Lung (tissue), 12 donors: Measurements from ENCODE around the gene INMT. TPM values are rescaled to one million over a fixed set of nuclear protein-coding genes. Genes with fewer than 3 reads are reported as not detected.

Experiments used
- ATAC-seq: fragments of 200-7000 bp; cut with Tn5 transposase; one replicate; pipeline ENCODE4 v1.9.1; 2020; ENCODE audit warnings: moderate number of reproducible peaks; ENCODE audit not compliant: insufficient read depth, low FRiP score
- DNase-seq, 3 donors: peaks; one replicate each; pipeline ENCODE4 v3.0.0-alpha.2; 2013 to 2017
- H3K27ac ChIP-seq, 2 donors: one replicate each; pipeline ENCODE4 v1.5.1; 2013; ENCODE audit warnings: mild to moderate bottlenecking in 2 of 2, moderate library complexity in 2 of 2, control low read depth in 1 of 2, inconsistent platforms in 1 of 2, low read depth in 1 of 2, low read length in 1 of 2
- H3K27me3 ChIP-seq, 3 donors: one replicate each; pipeline ENCODE4 v1.5.1; 2013; ENCODE audit warnings: low read length in 2 of 3; ENCODE audit not compliant: control insufficient read depth in 3 of 3, insufficient read depth in 3 of 3
- H3K36me3 ChIP-seq, 4 donors: one replicate each; pipeline ENCODE4 v1.5.1; 2013; ENCODE audit warnings: low read length in 4 of 4, mild to moderate bottlenecking in 1 of 4, moderate library complexity in 1 of 4; ENCODE audit not compliant: control insufficient read depth in 4 of 4, insufficient read depth in 4 of 4
- H3K4me1 ChIP-seq, 5 donors: one replicate each; pipeline ENCODE4 v1.5.1; 2013; ENCODE audit warnings: low read length in 5 of 5, mild to moderate bottlenecking in 2 of 5, moderate library complexity in 1 of 5; ENCODE audit not compliant: control insufficient read depth in 5 of 5, insufficient read depth in 5 of 5
- H3K4me3 ChIP-seq: one replicate; pipeline ENCODE4 v1.5.1; 2013; ENCODE audit warnings: mild to moderate bottlenecking, control low read depth, moderate library complexity
- H3K9ac ChIP-seq, 2 donors: one replicate each; pipeline ENCODE4 v1.5.1; 2013; ENCODE audit warnings: low read length in 2 of 2, control low read depth in 1 of 2; ENCODE audit not compliant: insufficient read depth in 1 of 2
- H3K9me3 ChIP-seq, 4 donors: one replicate each; pipeline ENCODE4 v1.5.1; 2013; ENCODE audit warnings: low read length in 3 of 4, mild to moderate bottlenecking in 1 of 4, moderate library complexity in 1 of 4; ENCODE audit not compliant: control insufficient read depth in 4 of 4, insufficient read depth in 3 of 4
- WGBS, 2 donors: extraction: QIAGEN DNeasy Blood & Tissue Kit; methylation state at CpG; one replicate each; pipeline ENCODE4 v1.1.7; 2013; 5-methylcytosine and 5-hydroxymethylcytosine counted together
- polyA plus RNA-seq, 2 donors: library from polyadenylated mRNA; stranded (reverse); fragments of 200-250 nt; gene quantifications; one replicate each; pipeline ENCODE4 v1.2.1, GENCODE V29; 2013
- total RNA-seq, 2 donors: library from RNA; depleted of rRNA in 1 of 2; stranded (reverse); fragments of >200 nt in 1 of 2; gene quantifications; one replicate each; pipeline ENCODE4 v1.2.1, GENCODE V29; 2014 to 2021
- TF ChIP-seq, protein P1 (sequence below): IDR thresholded peaks from 2 replicates; pipeline ENCODE4 v1.5.1; 2012; ENCODE audit warnings: mild to moderate bottlenecking; ENCODE audit errors: control extremely low read depth, extremely low read depth
- donor health status: control.
- donor health status: control.
- donor health status: Bipolar disorder and iron deficiency.
- donor health status: healthy.
- donor health status: DM: yes; HTN: yes; CAD: no.

Gene INMT
- total and polyA plus RNA-seq, 4 donors: 88.7 to 200 (median 127) TPM

- ATAC-seq (peak; percentile 35), DNase-seq (peak; percentile 93 to 95 (median 94))
- no peak overlapping the region for H3K4me3 ChIP-seq
- TF ChIP-seq, protein P1, sequence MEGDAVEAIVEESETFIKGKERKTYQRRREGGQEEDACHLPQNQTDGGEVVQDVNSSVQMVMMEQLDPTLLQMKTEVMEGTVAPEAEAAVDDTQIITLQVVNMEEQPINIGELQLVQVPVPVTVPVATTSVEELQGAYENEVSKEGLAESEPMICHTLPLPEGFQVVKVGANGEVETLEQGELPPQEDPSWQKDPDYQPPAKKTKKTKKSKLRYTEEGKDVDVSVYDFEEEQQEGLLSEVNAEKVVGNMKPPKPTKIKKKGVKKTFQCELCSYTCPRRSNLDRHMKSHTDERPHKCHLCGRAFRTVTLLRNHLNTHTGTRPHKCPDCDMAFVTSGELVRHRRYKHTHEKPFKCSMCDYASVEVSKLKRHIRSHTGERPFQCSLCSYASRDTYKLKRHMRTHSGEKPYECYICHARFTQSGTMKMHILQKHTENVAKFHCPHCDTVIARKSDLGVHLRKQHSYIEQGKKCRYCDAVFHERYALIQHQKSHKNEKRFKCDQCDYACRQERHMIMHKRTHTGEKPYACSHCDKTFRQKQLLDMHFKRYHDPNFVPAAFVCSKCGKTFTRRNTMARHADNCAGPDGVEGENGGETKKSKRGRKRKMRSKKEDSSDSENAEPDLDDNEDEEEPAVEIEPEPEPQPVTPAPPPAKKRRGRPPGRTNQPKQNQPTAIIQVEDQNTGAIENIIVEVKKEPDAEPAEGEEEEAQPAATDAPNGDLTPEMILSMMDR: no peak
- no peaks in the 10 kb centered on the region for H3K9me3 ChIP-seq
- H3K36me3 ChIP-seq: peaks cover 0 to 7% (median 1%) of the 10 kb centered on the region in 4 donors
- H3K27ac ChIP-seq: peak overlapping the region; percentile 60 to 88
- peaks cover 0 to 55% (median 22%) of the 10 kb centered on the region in 5 donors for H3K4me1 ChIP-seq
- H3K27me3 ChIP-seq: no peaks in the 10 kb centered on the region
- no peak overlapping the region for H3K9ac ChIP-seq
- 50 to 67% methylated on average over 16 of the region's 16 CpGs for WGBS, 2 donors
Observed at GRCh38 chr7:30750683-30751650, 968 bp upstream of the INMT start.

DNA sequence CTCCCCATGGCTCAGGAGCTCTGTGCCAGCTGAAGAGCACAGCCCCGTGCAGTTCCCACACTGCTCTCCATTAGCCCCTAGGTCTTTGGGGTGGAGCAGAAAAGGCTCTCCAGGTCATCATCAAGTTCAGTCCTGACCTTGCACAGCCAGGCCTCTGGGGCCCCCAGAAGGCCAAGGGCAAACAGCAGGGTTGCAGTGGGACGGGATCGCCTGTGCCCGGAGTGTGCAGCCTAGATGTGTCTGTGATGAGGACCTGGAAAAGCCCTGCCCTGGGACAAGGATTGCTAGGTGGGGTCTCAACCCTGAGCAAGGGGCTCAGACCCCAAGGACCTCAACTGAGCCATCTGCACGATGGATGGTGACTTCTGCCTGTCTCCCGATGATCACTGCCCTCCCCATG is 549 bp downstream of the INMT start:
- Histone ChIP-seq H3K9ac (no peak overlapping the region), H3K4me1 (peaks cover 7 to 67% (median 23%) of the 10 kb centered on the region in 5 donors), H3K27me3 (no peaks in the 10 kb centered on the region), H3K36me3 (peaks cover 0 to 7% (median 1%) of the 10 kb centered on the region in 4 donors), H3K4me3 (peak overlapping the region; percentile 42), H3K9me3 (no peaks in the 10 kb centered on the region), H3K27ac (peak overlapping the region; percentile 49 to 88)
- TF ChIP-seq, protein P1: no peak
- DNase-seq (no peak), ATAC-seq (no peak)
- 69 to 86% methylated on average over 6 of the region's 6 CpGs for WGBS, 2 donors

- peak; percentile 72 to 84 (median 80) for DNase-seq
- Histone ChIP-seq H3K9me3 (no peaks in the 10 kb centered on the region), H3K27me3 (no peaks in the 10 kb centered on the region), H3K4me1 (peaks cover 8 to 72% (median 23%) of the 10 kb centered on the region in 5 donors), H3K36me3 (peaks cover 0 to 7% (median 1%) of the 10 kb centered on the region in 4 donors), H3K27ac (peak overlapping the region; percentile 49 to 88), H3K4me3 (peak overlapping the region; percentile 42), H3K9ac (no peak overlapping the region)
- TF ChIP-seq, protein P1: no peak
- 34 to 52% methylated on average over 5 of the region's 5 CpGs for WGBS, 2 donors
- ATAC-seq: no peak
Observed at GRCh38 chr7:30752979-30753378, 1.0 kb downstream of the INMT start.
